Measurements from ENCODE around the gene MRPL40. TPM values are rescaled to one million over a fixed set of nuclear protein-coding genes. Genes with fewer than 3 reads are reported as not detected.
"Not testable (repeated sequence)": the region's sequence is repeated elsewhere in the genome, so short reads cannot be mapped to it uniquely, and the experiment has no call there.

Gene MRPL40
- total RNA-seq, 4 donors from 2014 or later = 7.0 to 27.2 (median 10.2) TPM

GRCh38 chr22:19442166-19442565, 9.8 kb downstream of the MRPL40 start:
- H3K9me3 ChIP-seq = no peaks in the 10 kb centered on the region
- peaks cover 0 to 13% (median 0%) of the 10 kb centered on the region in 3 donors for H3K36me3 ChIP-seq
- H3K27me3 ChIP-seq = no peaks in the 10 kb centered on the region
- no peak for DNase-seq
- peaks cover 0 to 15% (median 4%) of the 10 kb centered on the region in 4 donors for H3K4me1 ChIP-seq
- no peak overlapping the region for H3K27ac ChIP-seq
- no peak for TF ChIP-seq CTCF (IDR thresholded peaks at IDR 0.05)
- no peak for TF ChIP-seq POLR2A (IDR thresholded peaks at IDR 0.05)
- H3K4me3 ChIP-seq = no peak overlapping the region

GRCh38 chr22:19443544-19444211, 11.3 kb downstream of the MRPL40 start:
- no peaks in the 10 kb centered on the region for H3K9me3 ChIP-seq
- no peak overlapping the region for H3K27ac ChIP-seq
- peaks cover 0 to 23% (median 6%) of the 10 kb centered on the region in 4 donors for H3K4me1 ChIP-seq
- H3K4me3 ChIP-seq = no peak overlapping the region
- TF ChIP-seq CTCF (IDR thresholded peaks at IDR 0.05) = no peak
- no peak for TF ChIP-seq POLR2A (IDR thresholded peaks at IDR 0.05)
- H3K36me3 ChIP-seq = peaks cover 0 to 12% (median 0%) of the 10 kb centered on the region in 3 donors
- no peaks in the 10 kb centered on the region for H3K27me3 ChIP-seq
- no peak for DNase-seq

GRCh38 chr22:19445279-19445982, 13.1 kb downstream of the MRPL40 start:
- not testable (repeated sequence) for H3K4me3 ChIP-seq, DNase-seq, H3K27me3 ChIP-seq, H3K27ac ChIP-seq, H3K9me3 ChIP-seq
- H3K36me3 ChIP-seq = peaks cover 0 to 12% (median 0%) of the 10 kb centered on the region in 3 donors
- peaks cover 0 to 26% (median 6%) of the 10 kb centered on the region in 4 donors for H3K4me1 ChIP-seq

- no peaks in the 10 kb centered on the region for H3K9me3 ChIP-seq
- no peaks in the 10 kb centered on the region for H3K27me3 ChIP-seq
- peak overlapping the region; percentile 92 to 100 (median 95) for H3K27ac ChIP-seq
- TF ChIP-seq POLR2A (IDR thresholded peaks at IDR 0.05) = no peak
- no peak for TF ChIP-seq CTCF (IDR thresholded peaks at IDR 0.05)
- DNase-seq = peak in 1 of 3 donors; percentile 52
- peaks cover 0 to 26% (median 6%) of the 10 kb centered on the region in 4 donors for H3K4me1 ChIP-seq
- peaks cover 0 to 20% (median 0%) of the 10 kb centered on the region in 3 donors for H3K36me3 ChIP-seq
- H3K4me3 ChIP-seq = peak overlapping the region; percentile 73 to 98 (median 80)
Observed at GRCh38 chr22:19446603-19447329, 14.4 kb downstream of the MRPL40 start.

- peak within 1 kb of the TSS; percentile 73 to 98 (median 80) for H3K4me3 ChIP-seq
- TF ChIP-seq POLR2A (IDR thresholded peaks at IDR 0.05) (peak; percentile 79 to 91), CTCF (IDR thresholded peaks at IDR 0.05) (no peak)
- H3K36me3 ChIP-seq = peaks cover 0 to 28% (median 0%) of the 10 kb centered on the region in 3 donors
- H3K4me1 ChIP-seq = peaks cover 0 to 26% (median 6%) of the 10 kb centered on the region in 4 donors
- H3K27ac ChIP-seq = peak within 1 kb of the TSS; percentile 92 to 100 (median 95)
- DNase-seq = peak; percentile 90 to 95 (median 93)
- no peaks in the 10 kb centered on the region for H3K27me3 ChIP-seq
- H3K9me3 ChIP-seq = no peaks in the 10 kb centered on the region
Observed at GRCh38 chr22:19447330-19448075, 15.2 kb downstream of the MRPL40 start, which contains the start of gene C22orf39. Gene C22orf39, minus strand, starts transcription at chr22:19447711. Its CDS starts 23 bp downstream, at chr22:19447688.
